Body of pancreas (tissue), 4 donors: Measurements from ENCODE around the gene KCNC1. TPM values are rescaled to one million over a fixed set of nuclear protein-coding genes. Genes with fewer than 3 reads are reported as not detected.

Source experiments
- ATAC-seq: fragments of 150-250 bp; one replicate; pipeline ENCODE4 v1.9.1; 2016
- DNase-seq, 4 donors: peaks; one replicate each; pipeline ENCODE4 v3.0.0-alpha.2; 2019
- H3K27ac ChIP-seq, 4 donors: fragments of 200-600 bp; sonication (generic); 1 replicate in 3 of 4; 2 replicates in 1 of 4; pipeline versions ENCODE4 v1.5.1 to v1.6.1; 2016 to 2019; ENCODE audit warnings: mild to moderate bottlenecking in 1 of 4, mixed read lengths in 1 of 4, moderate library complexity in 1 of 4
- H3K27me3 ChIP-seq, 2 donors: fragments of 200-600 bp; sonication (generic); one replicate each; pipeline ENCODE4 v1.6.0; 2016; ENCODE audit warnings: mild to moderate bottlenecking in 1 of 2
- H3K36me3 ChIP-seq, 2 donors: fragments of 200-600 bp; sonication (generic); replicated peaks in 1 of 2; 2 replicates each; pipeline ENCODE4 v1.5.1; 2016; ENCODE audit warnings: low read depth in 2 of 2; ENCODE audit not compliant: insufficient read depth in 1 of 2
- H3K4me1 ChIP-seq: fragments of 200-600 bp; sonication (generic); one replicate; pipeline ENCODE4 v1.6.0; 2016
- H3K4me3 ChIP-seq, 2 donors: fragments of 200-600 bp; sonication (generic); 1 replicate in 1 of 2; 2 replicates in 1 of 2; pipeline ENCODE4 v1.5.1; 2016 to 2019
- H3K9me3 ChIP-seq, 3 donors: fragments of 200-600 bp; sonication (generic); 1 replicate in 2 of 3; 2 replicates in 1 of 3; pipeline ENCODE4 v1.5.1; 2016
- POLR2A ChIP-seq, 3 donors: fragments of 450-650 bp; IDR thresholded peaks; one replicate each; pipeline ENCODE4 v1.6.1; 2016; ENCODE audit warnings: antibody characterized with exemption in 3 of 3, mild to moderate bottlenecking in 2 of 3
- WGBS, 2 donors: methylation state at CpG; one replicate each; pipeline ENCODE4 v1.1.5; 2017; 5-methylcytosine and 5-hydroxymethylcytosine counted together
- intact Hi-C: fragments of 100-400 bp; cut with DNase I; formaldehyde crosslinking; loops from one replicate; pipeline ENCODE4 v1.15.1; 2023
- total RNA-seq, 2 donors: library from RNA; depleted of rRNA; stranded (reverse); fragments of >200 nt; gene quantifications; one replicate each; pipeline ENCODE4 v1.1.0, GENCODE V29; 2016
- TF ChIP-seq, protein P1 (sequence below), 7 experiments: fragments of 450-650 bp in 4 of 7; fragments of 200-600 bp in 3 of 7; sonication (generic) in 3 of 7; IDR thresholded peaks; one replicate each; pipeline ENCODE4 v1.5.1; 2016 to 2019; ENCODE audit warnings: antibody characterized with exemption in 7 of 7

The KCNC1 gene
- total RNA-seq, 2 donors from 2014 or later, result 0.26 TPM; not detected in 1

DNA sequence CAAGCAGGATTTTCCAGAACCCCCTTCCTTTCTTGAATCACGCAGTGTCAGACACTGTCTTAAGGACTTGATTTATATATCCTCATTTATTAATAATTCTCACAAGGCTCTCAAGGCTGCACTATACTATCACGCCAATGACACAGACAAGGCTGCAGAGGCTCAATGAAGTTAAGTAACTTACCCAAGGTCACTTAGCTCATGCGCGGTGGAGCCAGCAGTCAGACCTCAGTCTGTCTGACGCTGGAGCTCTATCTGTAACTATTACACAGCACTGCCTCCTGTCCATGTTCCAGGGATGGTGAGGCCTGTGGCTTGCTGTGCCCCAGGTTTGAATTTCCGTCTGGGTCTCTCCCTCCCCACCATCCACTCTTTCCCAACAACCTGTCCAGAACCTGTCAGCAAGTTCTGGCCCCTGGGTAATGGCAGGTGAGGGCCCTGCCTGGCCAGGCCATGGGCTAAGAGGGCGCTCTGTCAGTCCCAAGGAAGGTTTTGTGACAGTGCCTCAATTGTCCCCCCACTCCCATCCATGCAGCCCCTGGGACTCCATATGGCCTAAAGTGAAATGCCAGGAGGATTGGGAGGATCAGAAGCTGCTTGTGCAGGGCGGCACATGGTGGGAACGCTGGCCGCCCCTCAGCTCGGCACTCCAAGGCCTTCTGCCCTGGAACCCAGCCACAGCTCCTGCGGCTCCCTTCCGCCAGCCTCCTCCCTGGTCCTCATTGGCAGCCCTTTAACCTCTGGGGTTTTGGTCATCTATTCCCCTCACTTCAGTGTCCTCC, 8.6 kb downstream of the KCNC1 start:
- ATAC-seq (no peak), DNase-seq (no peak)
- H3K27me3 ChIP-seq, result peaks cover 0 to 13% of the 10 kb centered on the region in 2 donors
- H3K4me1 ChIP-seq, result no peaks in the 10 kb centered on the region
- no peak overlapping the region for H3K27ac ChIP-seq
- no peaks in the 10 kb centered on the region for H3K9me3 ChIP-seq
- H3K4me3 ChIP-seq, result no peak overlapping the region
- TF ChIP-seq POLR2A (IDR thresholded peaks at IDR 0.05), result no peak
- TF ChIP-seq, protein P1, sequence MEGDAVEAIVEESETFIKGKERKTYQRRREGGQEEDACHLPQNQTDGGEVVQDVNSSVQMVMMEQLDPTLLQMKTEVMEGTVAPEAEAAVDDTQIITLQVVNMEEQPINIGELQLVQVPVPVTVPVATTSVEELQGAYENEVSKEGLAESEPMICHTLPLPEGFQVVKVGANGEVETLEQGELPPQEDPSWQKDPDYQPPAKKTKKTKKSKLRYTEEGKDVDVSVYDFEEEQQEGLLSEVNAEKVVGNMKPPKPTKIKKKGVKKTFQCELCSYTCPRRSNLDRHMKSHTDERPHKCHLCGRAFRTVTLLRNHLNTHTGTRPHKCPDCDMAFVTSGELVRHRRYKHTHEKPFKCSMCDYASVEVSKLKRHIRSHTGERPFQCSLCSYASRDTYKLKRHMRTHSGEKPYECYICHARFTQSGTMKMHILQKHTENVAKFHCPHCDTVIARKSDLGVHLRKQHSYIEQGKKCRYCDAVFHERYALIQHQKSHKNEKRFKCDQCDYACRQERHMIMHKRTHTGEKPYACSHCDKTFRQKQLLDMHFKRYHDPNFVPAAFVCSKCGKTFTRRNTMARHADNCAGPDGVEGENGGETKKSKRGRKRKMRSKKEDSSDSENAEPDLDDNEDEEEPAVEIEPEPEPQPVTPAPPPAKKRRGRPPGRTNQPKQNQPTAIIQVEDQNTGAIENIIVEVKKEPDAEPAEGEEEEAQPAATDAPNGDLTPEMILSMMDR (IDR thresholded peaks at IDR 0.05), result no peak
- intact Hi-C loops, result no loop called here
- 75 to 84% methylated on average over 13 of the region's 13 CpGs for WGBS, 2 donors
- no peaks in the 10 kb centered on the region for H3K36me3 ChIP-seq

DNA sequence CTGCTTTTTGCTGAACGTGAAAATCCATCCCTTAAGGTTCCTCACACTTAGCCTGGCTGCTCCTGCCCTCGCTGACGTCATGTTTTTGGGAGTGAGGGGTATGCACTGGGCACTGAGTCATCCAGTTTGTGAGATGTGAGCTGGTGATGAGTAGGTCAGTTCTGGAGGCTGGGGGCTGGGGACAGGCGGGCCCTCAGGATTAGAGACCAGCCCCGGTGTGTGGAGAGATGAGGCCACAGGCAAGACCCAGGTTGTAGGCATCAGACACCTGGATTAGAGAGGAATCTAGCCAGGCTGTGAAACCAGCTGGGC, 9.2 kb downstream of the KCNC1 start:
- ATAC-seq (no peak), DNase-seq (no peak)
- 66 to 69% methylated on average over 5 of the region's 5 CpGs for WGBS, 2 donors
- Histone ChIP-seq H3K27ac (no peak overlapping the region), H3K4me1 (no peaks in the 10 kb centered on the region), H3K4me3 (no peak overlapping the region), H3K27me3 (peaks cover 0 to 7% of the 10 kb centered on the region in 2 donors), H3K9me3 (no peaks in the 10 kb centered on the region), H3K36me3 (no peaks in the 10 kb centered on the region)
- TF ChIP-seq POLR2A (IDR thresholded peaks at IDR 0.05), result no peak
- TF ChIP-seq, protein P1 (IDR thresholded peaks at IDR 0.05), result no peak
- intact Hi-C loops, result no loop called here

DNA sequence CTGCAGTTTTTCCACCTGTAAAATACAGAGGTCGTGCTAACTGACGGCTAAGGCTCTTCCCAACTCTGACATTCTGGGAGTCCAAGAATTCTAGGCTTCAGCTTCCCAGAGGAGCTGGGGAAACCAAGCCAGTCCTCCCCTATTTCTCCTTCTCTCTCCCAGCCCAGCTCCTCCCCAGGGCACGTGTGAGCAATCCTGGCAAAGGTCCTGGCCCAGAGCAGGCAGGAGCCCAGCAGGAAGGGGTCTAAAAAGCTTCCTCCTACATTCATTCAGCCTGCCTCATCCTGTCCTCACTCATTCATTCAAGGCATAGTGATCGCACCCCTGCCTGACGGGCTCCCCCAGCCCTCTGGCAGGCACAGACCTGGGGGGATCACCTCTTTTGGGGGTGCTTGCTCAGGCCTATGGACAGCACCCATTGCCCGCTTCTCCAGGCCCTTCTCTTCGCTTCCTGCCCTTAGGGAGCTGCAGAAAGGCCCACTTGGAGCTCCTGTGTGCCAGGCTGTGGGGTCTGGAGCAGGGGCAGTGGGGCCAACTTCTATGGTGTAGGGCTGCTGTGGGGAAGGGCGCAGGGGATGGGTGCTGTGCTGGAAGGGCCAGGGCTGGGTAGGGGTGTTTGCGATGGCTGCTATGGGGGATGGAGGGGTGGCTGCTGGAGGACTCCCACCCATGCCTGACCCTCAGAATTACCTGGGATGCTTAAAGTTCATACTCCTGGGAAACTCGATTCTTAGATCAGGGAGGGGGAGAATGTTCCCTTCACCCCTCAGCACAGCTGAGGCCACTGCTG, 9.8 kb downstream of the KCNC1 start:
- no peak for ATAC-seq
- no peaks in the 10 kb centered on the region for H3K4me1 ChIP-seq
- TF ChIP-seq, protein P1 (IDR thresholded peaks at IDR 0.05), result no peak
- TF ChIP-seq POLR2A (IDR thresholded peaks at IDR 0.05), result no peak
- 63 to 73% methylated on average over 10 of the region's 10 CpGs for WGBS, 2 donors
- no peaks in the 10 kb centered on the region for H3K36me3 ChIP-seq
- DNase-seq, result no peak
- no peak overlapping the region for H3K4me3 ChIP-seq
- intact Hi-C loops, result no loop called here
- H3K27me3 ChIP-seq, result peaks cover 0 to 1% of the 10 kb centered on the region in 2 donors
- H3K27ac ChIP-seq, result no peak overlapping the region
- H3K9me3 ChIP-seq, result no peaks in the 10 kb centered on the region

DNA sequence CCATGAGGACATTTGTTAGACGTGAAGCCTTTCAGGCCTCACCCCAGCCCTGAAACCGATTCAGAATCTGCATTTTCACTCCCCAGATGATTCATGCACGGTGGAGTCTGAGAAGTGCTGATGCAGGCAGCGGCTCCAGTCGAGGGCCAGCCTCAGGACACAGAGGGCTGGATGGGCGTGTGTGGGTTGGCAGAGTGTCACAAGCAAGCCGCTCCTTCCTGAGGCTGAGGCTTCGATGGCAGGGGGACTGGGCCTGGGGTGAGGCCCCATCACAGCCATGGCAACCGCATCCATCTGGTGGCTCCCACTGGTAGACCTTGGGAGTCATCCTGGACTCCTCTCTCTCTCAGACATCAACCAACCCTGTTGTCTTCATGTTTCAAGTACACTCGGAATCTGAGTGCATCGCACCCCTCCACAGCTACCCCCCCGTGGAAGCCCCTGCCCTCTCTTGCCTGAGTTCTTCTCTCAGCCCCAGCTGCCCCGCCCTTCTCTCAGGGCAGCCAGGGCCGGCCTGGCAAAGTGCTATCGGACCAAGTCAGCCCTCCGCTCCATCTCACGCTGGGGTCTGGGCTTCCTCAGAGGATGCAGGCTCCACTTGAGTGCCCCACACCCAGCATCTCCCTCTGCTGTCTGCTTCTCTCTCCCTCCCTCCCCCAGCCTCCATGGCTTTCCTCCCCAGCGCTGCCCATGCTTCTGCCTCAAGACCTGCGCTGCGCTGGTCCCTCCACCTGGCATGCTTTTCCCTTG, 10.6 kb downstream of the KCNC1 start:
- Histone ChIP-seq H3K27ac (no peak overlapping the region), H3K4me3 (no peak overlapping the region), H3K27me3 (no peaks in the 10 kb centered on the region), H3K36me3 (no peaks in the 10 kb centered on the region), H3K4me1 (no peaks in the 10 kb centered on the region), H3K9me3 (no peaks in the 10 kb centered on the region)
- ATAC-seq, result no peak
- TF ChIP-seq POLR2A (IDR thresholded peaks at IDR 0.05), result no peak
- TF ChIP-seq, protein P1 (IDR thresholded peaks at IDR 0.05), result no peak
- intact Hi-C loops, result no loop called here
- WGBS, 2 donors, result 75 to 76% methylated on average over 11 to 17 of the region's 20 CpGs
- no peak for DNase-seq
